ENCODE results near the gene ZBTB20.

Gene ZBTB20

DNA sequence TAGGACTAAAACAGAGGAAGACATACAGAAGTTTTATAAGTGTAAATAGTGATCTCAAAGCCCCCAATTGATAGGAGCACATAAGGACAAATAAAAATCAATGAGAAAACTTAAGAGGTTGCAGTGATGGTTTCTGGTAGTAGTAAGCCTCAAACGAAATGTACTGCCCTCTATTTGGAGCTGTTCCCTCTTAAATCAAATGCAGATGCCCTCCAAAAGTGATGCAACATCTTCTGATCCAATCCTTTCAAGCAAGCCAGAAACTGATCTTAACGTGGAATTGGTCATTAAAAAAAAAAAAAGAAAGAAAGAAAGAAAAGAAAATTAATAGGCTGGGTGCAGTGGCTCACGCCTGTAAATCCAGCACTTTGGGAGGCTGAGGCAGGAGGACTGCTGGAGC is 259.3 kb downstream of the ZBTB20 start:
- no peak overlapping the region for H3K27ac ChIP-seq (replicated peaks)
- no peak for DNase-seq (ENCODE audit: low read depth in 1 of 2, low spot score in 1 of 2)
- H3K27me3 ChIP-seq (ENCODE audit: insufficient read depth, poor library complexity, severe bottlenecking), result no peaks in the 10 kb centered on the region
- no peak overlapping the region for H3K4me3 ChIP-seq (replicated peaks; ENCODE audit: insufficient read depth, low read length)
- TF ChIP-seq, protein P1, sequence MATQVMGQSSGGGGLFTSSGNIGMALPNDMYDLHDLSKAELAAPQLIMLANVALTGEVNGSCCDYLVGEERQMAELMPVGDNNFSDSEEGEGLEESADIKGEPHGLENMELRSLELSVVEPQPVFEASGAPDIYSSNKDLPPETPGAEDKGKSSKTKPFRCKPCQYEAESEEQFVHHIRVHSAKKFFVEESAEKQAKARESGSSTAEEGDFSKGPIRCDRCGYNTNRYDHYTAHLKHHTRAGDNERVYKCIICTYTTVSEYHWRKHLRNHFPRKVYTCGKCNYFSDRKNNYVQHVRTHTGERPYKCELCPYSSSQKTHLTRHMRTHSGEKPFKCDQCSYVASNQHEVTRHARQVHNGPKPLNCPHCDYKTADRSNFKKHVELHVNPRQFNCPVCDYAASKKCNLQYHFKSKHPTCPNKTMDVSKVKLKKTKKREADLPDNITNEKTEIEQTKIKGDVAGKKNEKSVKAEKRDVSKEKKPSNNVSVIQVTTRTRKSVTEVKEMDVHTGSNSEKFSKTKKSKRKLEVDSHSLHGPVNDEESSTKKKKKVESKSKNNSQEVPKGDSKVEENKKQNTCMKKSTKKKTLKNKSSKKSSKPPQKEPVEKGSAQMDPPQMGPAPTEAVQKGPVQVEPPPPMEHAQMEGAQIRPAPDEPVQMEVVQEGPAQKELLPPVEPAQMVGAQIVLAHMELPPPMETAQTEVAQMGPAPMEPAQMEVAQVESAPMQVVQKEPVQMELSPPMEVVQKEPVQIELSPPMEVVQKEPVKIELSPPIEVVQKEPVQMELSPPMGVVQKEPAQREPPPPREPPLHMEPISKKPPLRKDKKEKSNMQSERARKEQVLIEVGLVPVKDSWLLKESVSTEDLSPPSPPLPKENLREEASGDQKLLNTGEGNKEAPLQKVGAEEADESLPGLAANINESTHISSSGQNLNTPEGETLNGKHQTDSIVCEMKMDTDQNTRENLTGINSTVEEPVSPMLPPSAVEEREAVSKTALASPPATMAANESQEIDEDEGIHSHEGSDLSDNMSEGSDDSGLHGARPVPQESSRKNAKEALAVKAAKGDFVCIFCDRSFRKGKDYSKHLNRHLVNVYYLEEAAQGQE (IDR thresholded peaks at IDR 0.05; ENCODE audit: insufficient replicate concordance, low read depth), result no peak
- TF ChIP-seq GABPA (IDR thresholded peaks at IDR 0.05; ENCODE audit: low read depth) (no peak), POLR2AphosphoS5 (IDR thresholded peaks at IDR 0.05; ENCODE audit: low read depth) (no peak), CTCF (IDR thresholded peaks at IDR 0.05; ENCODE audit: insufficient read depth, low read length) (no peak), SPI1 (IDR thresholded peaks at IDR 0.05; ENCODE audit: borderline replicate concordance, low read depth) (no peak)

GRCh38 chr3:114886905-114887304 is 260.2 kb downstream of the ZBTB20 start:
- no peaks in the 10 kb centered on the region for H3K27me3 ChIP-seq (ENCODE audit: insufficient read depth, poor library complexity, severe bottlenecking)
- DNase-seq (ENCODE audit: low read depth in 1 of 2, low spot score in 1 of 2), result no peak
- TF ChIP-seq POLR2AphosphoS5 (IDR thresholded peaks at IDR 0.05; ENCODE audit: low read depth) (no peak), GABPA (IDR thresholded peaks at IDR 0.05; ENCODE audit: low read depth) (no peak), CTCF (IDR thresholded peaks at IDR 0.05; ENCODE audit: insufficient read depth, low read length) (no peak), SPI1 (IDR thresholded peaks at IDR 0.05; ENCODE audit: borderline replicate concordance, low read depth) (no peak)
- TF ChIP-seq, protein P1 (IDR thresholded peaks at IDR 0.05; ENCODE audit: insufficient replicate concordance, low read depth), result no peak
- no peak overlapping the region for H3K27ac ChIP-seq (replicated peaks)
- H3K4me3 ChIP-seq (replicated peaks; ENCODE audit: insufficient read depth, low read length), result no peak overlapping the region

DNA sequence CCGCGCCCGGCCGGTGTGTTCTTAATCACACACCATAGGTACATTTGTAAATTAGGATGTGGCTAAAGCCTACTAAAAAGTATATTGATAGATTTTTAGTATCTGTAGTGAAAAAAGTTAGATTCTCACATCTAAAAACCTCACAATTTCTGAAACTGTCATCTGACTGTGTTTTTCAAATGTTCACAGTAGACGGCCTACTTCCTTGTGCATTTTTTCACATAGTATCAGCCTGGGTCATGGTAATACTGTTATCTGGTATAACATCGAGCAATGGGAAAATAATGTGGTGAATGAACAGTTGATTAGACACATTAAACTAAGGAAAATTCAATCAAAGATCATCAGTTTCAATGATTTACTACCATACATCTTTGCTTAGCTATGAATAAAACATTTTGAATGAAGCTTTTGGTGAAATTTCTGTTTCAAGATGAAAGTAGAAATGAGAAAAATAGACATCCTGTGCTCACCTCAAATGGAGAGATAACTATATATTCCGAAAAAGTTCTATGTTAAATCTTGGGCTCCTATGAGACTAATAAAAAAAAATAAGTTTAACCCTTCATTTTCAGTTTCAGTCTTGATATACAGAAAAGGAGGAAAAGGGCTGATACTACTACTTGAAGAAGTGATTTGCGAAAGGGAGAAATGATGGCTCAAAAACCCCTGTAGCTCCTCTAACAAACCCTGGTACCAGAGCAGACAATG is 262.7 kb downstream of the ZBTB20 start:
- Histone ChIP-seq H3K27ac (replicated peaks) (no peak overlapping the region), H3K4me3 (replicated peaks; ENCODE audit: insufficient read depth, low read length) (no peak overlapping the region)
- TF ChIP-seq POLR2AphosphoS5 (IDR thresholded peaks at IDR 0.05; ENCODE audit: low read depth) (no peak), GABPA (IDR thresholded peaks at IDR 0.05; ENCODE audit: low read depth) (no peak), SPI1 (IDR thresholded peaks at IDR 0.05; ENCODE audit: borderline replicate concordance, low read depth) (no peak), CTCF (IDR thresholded peaks at IDR 0.05; ENCODE audit: insufficient read depth, low read length) (no peak)
- TF ChIP-seq, protein P1 (IDR thresholded peaks at IDR 0.05; ENCODE audit: insufficient replicate concordance, low read depth), result no peak

More for the DNA sequence above, 262.7 kb downstream of the ZBTB20 start:
- DNase-seq (ENCODE audit: low read depth in 1 of 2, low spot score in 1 of 2), result no peak
- no peaks in the 10 kb centered on the region for H3K27me3 ChIP-seq (ENCODE audit: insufficient read depth, poor library complexity, severe bottlenecking)
